K562 (cell line): ENCODE measurements around the gene OR52B6. TPM values are rescaled to one million over a fixed set of nuclear protein-coding genes. Genes with fewer than 3 reads are reported as not detected.

Experiments
- ATAC-seq: fragments of 200-7000 bp; cut with Tn5 transposase; 3 replicates; pipeline ENCODE4 v1.9.1; 2020; ENCODE audit warnings: moderate library complexity
- BruUV-seq: library from RNA; stranded (reverse); fragments of 400-500 nt; replicated peaks from 2 replicates; lab custom pipeline; 2021; lab: Mats Ljungman, UMichigan
- CTCF ChIA-PET: fragments of 300-600 bp; formaldehyde crosslinking; extraction: SDS; loops from one replicate; lab custom pipeline; 2021; ENCODE audit warnings: low intra/inter-chr PET ratio; lab: Yijun Ruan, JAX
- POLR2A ChIA-PET: fragments of 300-600, 350-650 bp; sonication (Branson Sonifier 250); formaldehyde crosslinking; extraction: SDS; loops from one replicate; lab custom pipeline; 2021; ENCODE audit warnings: antibody characterized with exemption, inconsistent platforms; lab: Yijun Ruan, JAX
- DNase-seq, 4 experiments: peaks; one replicate each; pipeline versions ENCODE4 v3.0.0 to v3.0.0-alpha.2; 2011 to 2018; ENCODE audit warnings: low spot score in 3 of 4, mixed read lengths in 3 of 4; ENCODE audit errors: extremely low read depth in 1 of 4
- FAIRE-seq: peaks from 2 replicates; lab custom pipeline; 2011; peaks lifted over from hg19 to GRCh38; lab: Jason Lieb, UNC
- H2AFZ ChIP-seq: 2 replicates; pipeline ENCODE4 v1.6.0; 2011; ENCODE audit warnings: low read depth, low read length, control low read depth, inconsistent platforms
- H3K27ac ChIP-seq: fragments of 200-600 bp; 3 replicates; pipeline ENCODE4 v1.8.0; 2011; ENCODE audit warnings: low read depth, mild to moderate bottlenecking, control low read depth, inconsistent platforms, low read length, moderate library complexity, mixed read lengths; ENCODE audit errors: extremely low read depth
- H3K27me3 ChIP-seq, 2 experiments: fragments of 300-600 bp in 1 of 2; 2 replicates in 1 of 2; 3 replicates in 1 of 2; pipeline versions ENCODE4 v1.6.0 to v1.8.0; 2011; ENCODE audit warnings: inconsistent platforms in 2 of 2, low read length in 2 of 2, mild to moderate bottlenecking in 1 of 2, mixed read lengths in 1 of 2, moderate library complexity in 1 of 2; ENCODE audit not compliant: control insufficient read depth in 2 of 2, insufficient read depth in 2 of 2
- H3K36me3 ChIP-seq: fragments of 300-600 bp; 3 replicates; pipeline ENCODE4 v1.8.0; 2011; ENCODE audit warnings: mild to moderate bottlenecking, low read length, inconsistent platforms; ENCODE audit not compliant: control insufficient read depth, insufficient read depth
- H3K4me1 ChIP-seq, 2 experiments: fragments of 200-600 bp in 1 of 2; replicated peaks in 1 of 2; 2 replicates in 1 of 2; 3 replicates in 1 of 2; pipeline versions ENCODE4 v1.5.1 to v1.8.0; 2011; ENCODE audit warnings: inconsistent platforms in 2 of 2, low read length in 2 of 2, mild to moderate bottlenecking in 1 of 2, mixed read lengths in 1 of 2, moderate library complexity in 1 of 2; ENCODE audit not compliant: control insufficient read depth in 2 of 2, insufficient read depth in 2 of 2
- H3K4me2 ChIP-seq: 2 replicates; pipeline ENCODE4 v1.6.1; 2011; ENCODE audit warnings: low read length, control low read depth, inconsistent platforms, mixed read lengths; ENCODE audit not compliant: insufficient read depth
- H3K4me3 ChIP-seq: fragments of 200-600 bp; sonication (generic), shearing (Covaris generic); 2 replicates; pipeline ENCODE4 v1.5.1; 2016; ENCODE audit warnings: control low read depth, inconsistent platforms
- H3K79me2 ChIP-seq: fragments of 200-600 bp; 3 replicates; pipeline ENCODE4 v1.8.0; 2011; ENCODE audit warnings: low read length, inconsistent platforms; ENCODE audit not compliant: control insufficient read depth, insufficient read depth
- H3K9ac ChIP-seq, 2 experiments: 2 replicates each; pipeline versions ENCODE4 v1.6.0 to v1.6.1; 2011; ENCODE audit warnings: low read depth in 2 of 2, low read length in 2 of 2, control low read depth in 1 of 2, inconsistent platforms in 1 of 2, mild to moderate bottlenecking in 1 of 2, mixed read lengths in 1 of 2; ENCODE audit not compliant: insufficient read depth in 1 of 2
- H3K9me1 ChIP-seq: one replicate; pipeline ENCODE4 v1.6.0; 2011; ENCODE audit warnings: inconsistent platforms, mild to moderate bottlenecking, low read length, moderate library complexity; ENCODE audit not compliant: control insufficient read depth, insufficient read depth
- H3K9me3 ChIP-seq: replicated peaks from 2 replicates; pipeline ENCODE4 v1.5.1; 2011; ENCODE audit warnings: low read depth, low read length, inconsistent platforms; ENCODE audit not compliant: control insufficient read depth, insufficient read depth
- H4K20me1 ChIP-seq: replicated peaks from 2 replicates; pipeline ENCODE4 v1.6.1; 2011; ENCODE audit warnings: low read length, inconsistent platforms, mixed read lengths; ENCODE audit not compliant: control insufficient read depth, insufficient read depth
- ARHGAP35 ChIP-seq: fragments of 450-650 bp; IDR thresholded peaks from 2 replicates; pipeline ENCODE4 v1.6.1; 2018; ENCODE audit not compliant: partially characterized antibody
- CBFA2T3 ChIP-seq: fragments of 450-650 bp; IDR thresholded peaks from 2 replicates; pipeline ENCODE4 v1.6.1; 2017
- MBD1 ChIP-seq: fragments of 250-450 bp; sonication (Bioruptor Pico); IDR thresholded peaks from 2 replicates; pipeline ENCODE4 v1.8.0; 2022; ENCODE audit warnings: inconsistent platforms
- MEIS2 ChIP-seq: fragments of 450-650 bp; IDR thresholded peaks from 2 replicates; pipeline ENCODE4 v1.6.1; 2014; ENCODE audit warnings: mild to moderate bottlenecking; ENCODE audit not compliant: partially characterized antibody
- MLX ChIP-seq, 2 experiments: fragments of 450-650 bp in 1 of 2; sonication (generic) in 1 of 2; formaldehyde crosslinking; conservative IDR thresholded peaks; 2 replicates each; pipeline versions ENCODE4 v1.4.0 to v1.8.1; 2020 to 2022; ENCODE audit warnings: mild to moderate bottlenecking in 1 of 2, missing genetic modification reagents in 1 of 2
- PCBP2 ChIP-seq: fragments of 200-400 bp; formaldehyde crosslinking; IDR thresholded peaks from 2 replicates; pipeline ENCODE4 v1.6.1; 2018; ENCODE audit warnings: low read length, low read depth, mild to moderate bottlenecking, moderate library complexity; ENCODE audit not compliant: poor library complexity, severe bottlenecking
- XRCC5 ChIP-seq: fragments of 200-400 bp; formaldehyde crosslinking; IDR thresholded peaks from 2 replicates; pipeline ENCODE4 v1.6.1; 2017; ENCODE audit warnings: low read depth, mild to moderate bottlenecking, low read length
- ZFP36 ChIP-seq: fragments of 150-350 bp; IDR thresholded peaks from 2 replicates; pipeline ENCODE4 v1.6.1; 2018; ENCODE audit warnings: low read length, low read depth; ENCODE audit not compliant: partially characterized antibody
- ZNF583 ChIP-seq: fragments of 250-450 bp; sonication (Bioruptor Pico); IDR thresholded peaks from 2 replicates; pipeline ENCODE4 v1.4.0; 2020
- WGBS: fragments of 100-300 bp; shearing (Covaris generic); methylation state at CpG from one replicate; pipeline ENCODE4 v1.1.6; 2016; ENCODE audit warnings: low coverage, mixed read lengths; ENCODE audit not compliant: insufficient coverage; ENCODE audit errors: missing lambda C conversion rate; 5-methylcytosine and 5-hydroxymethylcytosine counted together
- in situ Hi-C: fragments of 300-500 bp; cut with MboI; formaldehyde crosslinking; loops from 4 replicates; pipeline ENCODE4 v1.15.0; 2018; ENCODE audit warnings: inconsistent platforms, mixed read lengths
- intact Hi-C: fragments of 100-400 bp; cut with micrococcal nuclease; formaldehyde crosslinking; loops from 2 replicates; pipeline ENCODE4 v1.14.2; 2022
- polyA plus RNA-seq, 8 experiments: library from polyadenylated mRNA; depleted of rRNA in 4 of 8; stranded (reverse) in 5 of 8; unstranded in 3 of 8; fragments of >200 nt; fragmentation: Nextera tagmentation in 2 of 8; fragmentation: Illumina TruSeq in 1 of 8; extraction: Ambion mirVana in 2 of 8; extraction: Trizol in 1 of 8; gene quantifications; 2 replicates each; pipeline versions ENCODE4 v1.2.1 to v1.2.3, GENCODE V29; 2011 to 2014; ENCODE audit warnings: inconsistent platforms in 1 of 8, missing spikeins in 1 of 8
- total RNA-seq, 7 experiments: library from RNA; depleted of rRNA in 6 of 7; stranded (reverse); fragments of >200 nt in 6 of 7; fragmentation: Illumina TruSeq in 2 of 7; extraction: Trizol in 2 of 7; gene quantifications; 2 replicates each; pipeline versions ENCODE4 v1.2.1 to v1.2.3, GENCODE V29; 2011 to 2021; ENCODE audit warnings: low replicate concordance in 1 of 7

Gene OR52B6
- total and polyA plus RNA-seq, 9 of the 15 experiments (the other 6 are each of a cell fraction or from before 2014, with no cell fraction given), result not detected

GRCh38 chr11:5622802-5623201 lies 42.1 kb downstream of the OR52B6 start:
- FAIRE-seq, result no peak
- intact Hi-C loops, result no loop called here
- CTCF ChIA-PET, result no interaction called here

More at GRCh38 chr11:5622802-5623201, 42.1 kb downstream of the OR52B6 start:
- Histone ChIP-seq H4K20me1 (no peaks in the 10 kb centered on the region), H3K27me3 (no peaks in the 10 kb centered on the region), H3K4me2 (no peak overlapping the region), H3K9me1 (no peaks in the 10 kb centered on the region), H3K9ac (no peak overlapping the region), H3K4me3 (no peak overlapping the region), H3K36me3 (no peaks in the 10 kb centered on the region), H3K9me3 (no peaks in the 10 kb centered on the region; the same call in 1 of the 2 replicates), H3K27ac (no peak overlapping the region), H3K79me2 (no peaks in the 10 kb centered on the region), H2AFZ (no peak overlapping the region), H3K4me1 (peaks cover 0 to 10% of the 10 kb centered on the region in 2 experiments; a peak in 3 of 5 replicates)
- in situ Hi-C loops, result no loop called here
- BruUV-seq, result no TSS peak
- TF ChIP-seq PCBP2, result no peak
- no peak for TF ChIP-seq ARHGAP35
- TF ChIP-seq MBD1 (CRISPR knock-in tag), result no peak
- TF ChIP-seq ZFP36, result no peak
- peak; percentile 30 for TF ChIP-seq CBFA2T3
- no peak for TF ChIP-seq ZNF583
- TF ChIP-seq MEIS2, result peak; percentile 24
- TF ChIP-seq MLX (CRISPR knock-in tag; conservative IDR thresholded peaks at IDR 0.05), result no peak
- TF ChIP-seq XRCC5, result no peak
- 43% methylated on average over 3 of the region's 3 CpGs for WGBS
- DNase-seq, result no peak
- ATAC-seq, result no peak
- POLR2A ChIA-PET, result no interaction called here
